MM.1S (cell line): Measurements from ENCODE around the gene CNTRL.

ENCODE experiments used
- DNase-seq: peaks from one replicate; pipeline ENCODE4 v3.0.0-alpha.2; 2015
- H2AFZ ChIP-seq: fragments of 300-600 bp; sonication (generic); 2 replicates; pipeline ENCODE4 v1.6.0; 2016; ENCODE audit warnings: antibody characterized with exemption, low read length
- H3F3A ChIP-seq: fragments of 300-600 bp; sonication (generic); 2 replicates; pipeline ENCODE4 v1.6.1; 2016; ENCODE audit warnings: mild to moderate bottlenecking, antibody characterized with exemption, low read length, moderate library complexity, mixed read lengths; ENCODE audit not compliant: insufficient read depth
- H3K27ac ChIP-seq: fragments of 300-600 bp; sonication (generic); 2 replicates; pipeline ENCODE4 v1.5.1; 2016; ENCODE audit warnings: mild to moderate bottlenecking, low read length
- H3K27me3 ChIP-seq: fragments of 300-600 bp; sonication (generic); replicated peaks from 2 replicates; pipeline ENCODE4 v1.6.0; 2016; ENCODE audit warnings: low read length; ENCODE audit not compliant: insufficient read depth
- H3K36me3 ChIP-seq: fragments of 300-600 bp; sonication (generic); replicated peaks from 2 replicates; pipeline ENCODE4 v1.6.1; 2016; ENCODE audit warnings: mild to moderate bottlenecking, low read length, mixed read lengths; ENCODE audit not compliant: insufficient read depth
- H3K4me1 ChIP-seq: fragments of 300-600 bp; sonication (generic); 2 replicates; pipeline ENCODE4 v1.6.1; 2016; ENCODE audit warnings: low read length, mixed read lengths
- H3K4me2 ChIP-seq: fragments of 300-600 bp; sonication (generic); 2 replicates; pipeline ENCODE4 v1.6.0; 2016; ENCODE audit warnings: low read depth, low read length
- H3K4me3 ChIP-seq: fragments of 300-600 bp; sonication (generic); 2 replicates; pipeline ENCODE4 v1.5.1; 2016; ENCODE audit warnings: low read length, mixed read lengths
- H3K79me2 ChIP-seq: fragments of 300-600 bp; sonication (generic); 2 replicates; pipeline ENCODE4 v1.6.1; 2016; ENCODE audit warnings: mixed run types, low read length, mixed read lengths
- H3K9ac ChIP-seq: fragments of 300-600 bp; sonication (generic); 2 replicates; pipeline ENCODE4 v1.6.1; 2016; ENCODE audit warnings: low read length, mixed read lengths
- H3K9me2 ChIP-seq: fragments of 300-600 bp; sonication (generic); replicated peaks from 2 replicates; pipeline ENCODE4 v1.6.1; 2016; ENCODE audit warnings: mild to moderate bottlenecking, low read length, mixed read lengths; ENCODE audit not compliant: insufficient read depth
- H3K9me3 ChIP-seq: fragments of 300-600 bp; sonication (generic); replicated peaks from 2 replicates; pipeline ENCODE4 v1.6.1; 2016; ENCODE audit warnings: mild to moderate bottlenecking, low read length, mixed read lengths; ENCODE audit not compliant: insufficient read depth
- H4K20me1 ChIP-seq: fragments of 300-600 bp; sonication (generic); 2 replicates; pipeline ENCODE4 v1.6.1; 2016; ENCODE audit warnings: mild to moderate bottlenecking, low read length, moderate library complexity, mixed read lengths; ENCODE audit not compliant: insufficient read depth
- EZH2 ChIP-seq: fragments of 300-600 bp; sonication (generic); optimal IDR thresholded peaks from 2 replicates; pipeline ENCODE3; 2017; ENCODE audit warnings: low read depth, mild to moderate bottlenecking, antibody characterized with exemption, low read length, mixed read lengths
- EZH2phosphoT487 ChIP-seq: fragments of 300-600 bp; sonication (generic); IDR thresholded peaks from 2 replicates; pipeline ENCODE4 v1.6.1; 2018; ENCODE audit warnings: antibody characterized with exemption, low read length
- TF ChIP-seq, protein P1 (sequence below): fragments of 300-600 bp; sonication (generic); IDR thresholded peaks from 2 replicates; pipeline ENCODE4 v1.5.1; 2016; ENCODE audit warnings: antibody characterized with exemption, low read length, mixed read lengths

CNTRL gene

DNA sequence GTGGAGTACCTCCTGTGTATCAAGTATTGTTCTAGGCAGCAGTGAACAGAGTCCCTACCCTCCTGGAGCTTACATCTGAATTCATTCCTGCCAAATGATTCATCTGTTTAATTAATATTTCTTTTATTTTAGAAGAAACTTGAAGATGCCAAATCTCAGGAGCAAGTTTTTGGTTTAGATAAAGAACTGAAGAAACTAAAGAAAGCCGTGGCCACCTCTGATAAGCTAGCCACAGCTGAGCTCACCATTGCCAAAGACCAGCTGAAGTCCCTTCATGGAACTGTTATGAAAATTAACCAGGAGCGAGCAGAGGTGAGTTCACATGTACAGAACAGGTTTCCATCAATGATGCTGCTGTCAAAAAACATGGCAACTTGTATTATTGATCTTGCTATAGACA lies 69.0 kb downstream of the CNTRL start:
- Histone ChIP-seq H3K27me3 (no peaks in the 10 kb centered on the region), H3K27ac (no peak overlapping the region), H3K4me3 (no peak overlapping the region), H3K79me2 (no peaks in the 10 kb centered on the region), H3K4me2 (no peak overlapping the region), H3K9me3 (no peaks in the 10 kb centered on the region), H3K9ac (no peak overlapping the region), H3K36me3 (peaks cover 14% of the 10 kb centered on the region), H2AFZ (no peak overlapping the region), H4K20me1 (no peaks in the 10 kb centered on the region), H3F3A (no peaks in the 10 kb centered on the region), H3K4me1 (no peaks in the 10 kb centered on the region), H3K9me2 (no peaks in the 10 kb centered on the region)
- no peak for DNase-seq
- TF ChIP-seq EZH2phosphoT487 (no peak), EZH2 (no peak)
- TF ChIP-seq, protein P1, sequence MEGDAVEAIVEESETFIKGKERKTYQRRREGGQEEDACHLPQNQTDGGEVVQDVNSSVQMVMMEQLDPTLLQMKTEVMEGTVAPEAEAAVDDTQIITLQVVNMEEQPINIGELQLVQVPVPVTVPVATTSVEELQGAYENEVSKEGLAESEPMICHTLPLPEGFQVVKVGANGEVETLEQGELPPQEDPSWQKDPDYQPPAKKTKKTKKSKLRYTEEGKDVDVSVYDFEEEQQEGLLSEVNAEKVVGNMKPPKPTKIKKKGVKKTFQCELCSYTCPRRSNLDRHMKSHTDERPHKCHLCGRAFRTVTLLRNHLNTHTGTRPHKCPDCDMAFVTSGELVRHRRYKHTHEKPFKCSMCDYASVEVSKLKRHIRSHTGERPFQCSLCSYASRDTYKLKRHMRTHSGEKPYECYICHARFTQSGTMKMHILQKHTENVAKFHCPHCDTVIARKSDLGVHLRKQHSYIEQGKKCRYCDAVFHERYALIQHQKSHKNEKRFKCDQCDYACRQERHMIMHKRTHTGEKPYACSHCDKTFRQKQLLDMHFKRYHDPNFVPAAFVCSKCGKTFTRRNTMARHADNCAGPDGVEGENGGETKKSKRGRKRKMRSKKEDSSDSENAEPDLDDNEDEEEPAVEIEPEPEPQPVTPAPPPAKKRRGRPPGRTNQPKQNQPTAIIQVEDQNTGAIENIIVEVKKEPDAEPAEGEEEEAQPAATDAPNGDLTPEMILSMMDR = no peak

GRCh38 chr9:121144482-121144881 lies 69.7 kb downstream of the CNTRL start:
- no peak for DNase-seq
- no peaks in the 10 kb centered on the region for H3K4me1 ChIP-seq
- H3K79me2 ChIP-seq = no peaks in the 10 kb centered on the region
- H3K9ac ChIP-seq = no peak overlapping the region
- H2AFZ ChIP-seq = no peak overlapping the region
- no peak overlapping the region for H3K4me2 ChIP-seq
- H3K27ac ChIP-seq = no peak overlapping the region
- no peaks in the 10 kb centered on the region for H3K9me3 ChIP-seq
- no peaks in the 10 kb centered on the region for H3F3A ChIP-seq
- TF ChIP-seq, protein P1 = no peak
- TF ChIP-seq EZH2 (no peak), EZH2phosphoT487 (no peak)
- peaks cover 17% of the 10 kb centered on the region for H3K36me3 ChIP-seq
- no peaks in the 10 kb centered on the region for H4K20me1 ChIP-seq
- H3K9me2 ChIP-seq = no peaks in the 10 kb centered on the region
- H3K4me3 ChIP-seq = no peak overlapping the region
- H3K27me3 ChIP-seq = no peaks in the 10 kb centered on the region

DNA sequence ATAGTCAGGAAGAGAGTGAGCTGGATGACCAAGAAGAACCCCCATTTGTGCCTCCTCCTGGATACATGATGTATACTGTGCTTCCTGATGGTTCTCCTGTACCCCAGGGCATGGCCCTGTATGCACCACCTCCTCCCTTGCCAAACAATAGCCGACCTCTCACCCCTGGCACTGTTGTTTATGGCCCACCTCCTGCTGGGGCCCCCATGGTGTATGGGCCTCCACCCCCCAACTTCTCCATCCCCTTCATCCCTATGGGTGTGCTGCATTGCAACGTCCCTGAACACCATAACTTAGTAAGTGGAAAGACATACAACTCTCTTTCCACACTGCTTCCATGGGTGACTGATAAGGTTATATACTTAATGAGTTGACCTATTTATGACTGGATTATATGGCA lies 75.4 kb downstream of the CNTRL start:
- 0 out of 2 replicates have a peak, but pooled peaks cover 8% of the 10 kb centered on the region for H3K36me3 ChIP-seq
- H3K27me3 ChIP-seq = no peaks in the 10 kb centered on the region
- H3K4me3 ChIP-seq = no peak overlapping the region
- H3K9me3 ChIP-seq = no peaks in the 10 kb centered on the region
- no peak for TF ChIP-seq EZH2phosphoT487
- TF ChIP-seq, protein P1 = no peak
- TF ChIP-seq EZH2 = no peak
- DNase-seq = no peak
- H3K9ac ChIP-seq = no peak overlapping the region
- H3K27ac ChIP-seq = no peak overlapping the region
- H3F3A ChIP-seq = 0 out of 2 replicates have a peak, but pooled peaks cover 7% of the 10 kb centered on the region
- H3K4me2 ChIP-seq = no peak overlapping the region
- H2AFZ ChIP-seq = no peak overlapping the region
- H3K4me1 ChIP-seq = peaks cover 12% of the 10 kb centered on the region
- H3K9me2 ChIP-seq = no peaks in the 10 kb centered on the region
- no peaks in the 10 kb centered on the region for H4K20me1 ChIP-seq
- H3K79me2 ChIP-seq = no peaks in the 10 kb centered on the region
